Forelimb muscle (tissue), 1 donor: ENCODE data around the gene KLHL17. TPM values are rescaled to one million over a fixed set of nuclear protein-coding genes. Genes with fewer than 3 reads are reported as not detected.

Experiments used
- DNase-seq: peaks from one replicate; pipeline ENCODE4 v3.0.0-alpha.2; 2013; ENCODE audit warnings: low read depth
- polyA plus RNA-seq: library from polyadenylated mRNA; unstranded; fragments of 120-200 nt; gene quantifications from one replicate; pipeline ENCODE4 v1.2.1, GENCODE V29; 2013; ENCODE audit not compliant: insufficient read length

KLHL17 gene
- polyA plus RNA-seq, 1 donor, result 6.3 TPM

- DNase-seq, result no peak
Observed at GRCh38 chr1:950881-951280, 9.5 kb upstream of the KLHL17 start.

DNA sequence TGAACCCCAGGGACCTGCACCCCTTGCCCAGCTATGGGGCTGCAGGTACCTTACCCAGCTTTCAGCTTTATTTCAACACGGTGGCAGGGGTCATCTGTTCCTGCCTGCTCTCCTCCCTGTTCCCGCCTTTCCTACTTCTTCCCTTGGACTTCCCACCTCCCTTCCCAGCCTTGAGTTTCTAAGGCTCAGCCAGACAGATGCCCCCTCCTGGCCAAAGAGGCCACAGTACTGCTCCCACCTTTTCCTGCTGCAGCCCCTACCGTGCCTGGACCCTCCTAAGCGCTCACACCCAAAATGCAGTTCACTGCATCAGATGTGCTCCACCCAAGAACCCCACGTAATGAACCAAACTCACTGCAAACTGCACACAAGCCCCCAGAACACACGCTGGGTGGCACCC is 9.0 kb upstream of the KLHL17 start:
- DNase-seq, result no peak

GRCh38 chr1:952201-952600 is 8.2 kb upstream of the KLHL17 start:
- DNase-seq, result no peak

DNA sequence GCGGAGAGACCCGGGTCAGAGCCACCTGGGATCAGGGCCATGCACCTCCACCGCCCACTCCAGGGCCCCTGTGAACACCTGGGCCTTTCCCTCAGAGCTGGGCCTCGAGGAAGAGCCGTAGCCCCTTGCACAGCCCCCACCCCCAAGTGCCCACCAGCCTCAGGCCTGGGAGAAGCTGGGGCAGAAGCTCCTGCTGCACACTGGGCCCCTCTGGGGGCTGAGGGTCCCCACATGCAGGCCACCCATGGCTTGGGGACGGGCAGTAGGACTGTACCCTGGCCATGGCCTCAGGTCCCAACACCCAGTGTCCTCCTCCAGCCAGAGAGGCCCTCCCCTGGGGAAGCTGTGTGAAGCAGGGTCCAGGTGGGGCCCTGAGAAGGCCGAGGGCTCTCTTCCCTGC is 7.8 kb upstream of the KLHL17 start:
- no peak for DNase-seq

GRCh38 chr1:953524-954320 is 6.7 kb upstream of the KLHL17 start:
- no peak for DNase-seq

DNA sequence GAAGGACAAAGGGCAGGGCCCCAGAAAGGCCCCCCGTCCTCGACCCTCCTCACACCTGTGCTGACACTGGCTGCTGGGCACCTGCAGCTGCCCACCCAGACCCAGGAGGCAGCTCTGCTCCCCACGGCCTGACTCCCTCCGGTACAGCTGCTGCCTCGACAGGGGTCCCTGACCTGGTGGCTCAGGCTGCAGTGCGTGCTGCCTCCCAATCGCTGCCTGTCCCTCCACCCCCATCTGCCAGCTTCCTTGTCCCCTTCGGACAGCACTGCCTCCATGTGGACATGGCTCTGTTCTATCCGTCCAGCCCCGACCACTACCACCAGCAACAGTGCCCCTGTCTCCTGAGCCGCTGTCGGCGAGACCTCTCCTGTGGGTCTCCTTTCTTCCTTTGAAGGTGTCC is 5.5 kb upstream of the KLHL17 start:
- DNase-seq, result no peak

DNA sequence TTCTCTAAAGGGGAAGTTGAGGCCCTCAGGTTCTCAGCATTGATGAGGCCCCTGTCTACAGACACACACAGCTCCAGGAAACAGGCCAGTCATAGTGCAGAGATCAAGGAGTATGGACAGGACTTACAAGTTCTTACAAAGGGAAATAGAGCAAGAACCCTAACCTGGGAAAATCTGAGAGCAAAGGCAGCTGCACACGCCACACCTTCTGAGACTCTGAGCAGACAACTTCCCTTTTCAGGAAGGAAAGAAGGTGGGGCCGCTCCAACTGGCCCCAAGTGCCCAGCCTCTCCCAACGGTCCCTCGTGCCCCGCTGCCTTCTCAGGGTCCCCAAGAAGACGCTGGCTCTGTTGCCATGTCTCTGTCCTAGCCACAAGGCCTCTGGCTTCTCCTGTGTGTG is 4.9 kb upstream of the KLHL17 start:
- no peak for DNase-seq

DNA sequence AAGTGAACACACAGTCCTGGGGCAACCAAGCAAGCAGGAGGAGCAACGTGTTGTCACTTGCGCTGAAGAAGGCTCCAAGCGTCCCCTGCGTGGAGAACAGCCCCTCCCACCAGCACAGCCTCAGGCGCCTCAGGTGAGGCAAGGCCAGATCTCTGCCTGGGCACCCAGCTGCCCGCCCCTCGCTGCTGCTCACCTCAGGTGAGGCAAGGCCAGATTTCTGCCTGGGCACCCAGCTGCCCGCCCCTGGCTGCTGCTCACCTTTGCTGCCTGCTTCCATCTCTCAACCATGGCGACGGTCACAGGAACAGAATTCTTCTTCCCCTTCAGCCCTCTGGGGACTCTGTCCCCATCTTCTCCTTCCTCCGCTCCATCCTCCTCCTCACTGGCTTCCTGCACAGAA is 3.7 kb upstream of the KLHL17 start:
- no peak for DNase-seq

- DNase-seq, result peak; percentile 35
Observed at GRCh38 chr1:958823-959730, 1.3 kb upstream of the KLHL17 start, which contains the start of gene NOC2L. Gene NOC2L (minus strand): TSS chr1:959256. CDS start chr1:959240, 16 bp downstream.

GRCh38 chr1:959731-960362 is 537 bp upstream of the KLHL17 start:
- DNase-seq, result no peak

DNA sequence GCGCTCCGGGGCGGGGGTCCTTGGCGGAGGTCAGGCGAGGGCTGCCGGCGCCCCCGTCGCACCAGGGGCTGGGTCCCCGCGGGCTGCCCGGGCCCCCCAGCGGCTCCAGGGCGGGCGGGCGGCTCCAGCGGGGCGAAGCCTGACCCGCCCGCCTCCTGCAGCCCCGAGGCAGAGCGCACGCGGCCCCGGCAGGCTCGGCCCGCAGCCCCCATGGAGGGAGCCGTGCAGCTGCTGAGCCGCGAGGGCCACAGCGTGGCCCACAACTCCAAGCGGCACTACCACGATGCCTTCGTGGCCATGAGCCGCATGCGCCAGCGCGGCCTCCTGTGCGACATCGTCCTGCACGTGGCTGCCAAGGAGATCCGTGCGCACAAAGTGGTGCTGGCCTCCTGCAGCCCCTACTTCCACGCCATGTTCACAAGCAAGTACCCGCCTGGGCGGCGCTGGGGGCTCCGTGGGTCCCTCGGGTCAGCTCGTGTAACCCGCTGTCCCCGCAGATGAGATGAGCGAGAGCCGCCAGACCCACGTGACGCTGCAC is 817 bp downstream of the KLHL17 start:
- no peak for DNase-seq

GRCh38 chr1:962381-963300 is 2.3 kb downstream of the KLHL17 start:
- DNase-seq, result no peak

- no peak for DNase-seq
Observed at GRCh38 chr1:963301-963651, 2.9 kb downstream of the KLHL17 start.

- no peak for DNase-seq
Observed at GRCh38 chr1:963746-964525, 3.6 kb downstream of the KLHL17 start.

DNA sequence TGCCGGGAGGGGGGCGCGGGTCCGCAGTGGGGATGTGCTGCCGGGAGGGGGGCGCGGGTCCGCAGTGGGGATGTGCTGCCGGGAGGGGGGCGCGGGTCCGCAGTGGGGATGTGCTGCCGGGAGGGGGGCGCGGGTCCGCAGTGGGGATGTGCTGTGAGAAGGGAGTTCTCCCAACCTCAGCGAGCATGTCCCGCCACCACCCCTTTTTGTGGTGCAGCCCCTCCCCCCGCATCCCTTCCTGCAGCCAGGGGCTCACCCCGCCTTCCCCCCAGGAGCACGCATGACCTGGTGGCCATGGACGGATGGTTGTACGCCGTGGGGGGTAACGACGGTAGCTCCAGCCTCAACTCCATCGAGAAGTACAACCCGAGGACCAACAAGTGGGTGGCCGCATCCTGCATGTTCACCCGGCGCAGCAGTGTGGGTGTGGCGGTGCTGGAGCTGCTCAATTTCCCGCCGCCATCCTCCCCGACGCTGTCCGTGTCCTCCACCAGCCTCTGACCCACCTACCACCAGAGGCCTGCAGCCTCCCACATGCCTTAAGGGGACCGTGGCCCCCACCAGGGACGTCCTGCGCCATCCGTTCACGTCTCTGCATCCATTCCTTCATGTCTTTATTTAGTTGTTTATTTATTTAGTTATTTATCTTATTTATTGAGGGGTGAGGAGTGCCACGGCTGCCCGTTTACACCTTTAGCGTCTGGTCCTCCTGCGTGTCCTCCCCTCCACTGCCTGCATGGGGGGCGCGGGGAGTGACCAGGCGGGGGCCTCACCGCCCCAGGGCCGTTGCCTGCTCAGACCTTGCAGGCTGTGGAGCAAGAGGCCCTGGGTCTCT is 4.5 kb downstream of the KLHL17 start:
- no peak for DNase-seq

- DNase-seq, result no peak
Observed at GRCh38 chr1:965526-966134, 5.2 kb downstream of the KLHL17 start.

GRCh38 chr1:966135-966703 is 5.8 kb downstream of the KLHL17 start, which contains the start of gene PLEKHN1:
Gene PLEKHN1 (plus strand): TSS chr1:966482. CDS start chr1:966532, 50 bp downstream.
- no peak for DNase-seq

DNA sequence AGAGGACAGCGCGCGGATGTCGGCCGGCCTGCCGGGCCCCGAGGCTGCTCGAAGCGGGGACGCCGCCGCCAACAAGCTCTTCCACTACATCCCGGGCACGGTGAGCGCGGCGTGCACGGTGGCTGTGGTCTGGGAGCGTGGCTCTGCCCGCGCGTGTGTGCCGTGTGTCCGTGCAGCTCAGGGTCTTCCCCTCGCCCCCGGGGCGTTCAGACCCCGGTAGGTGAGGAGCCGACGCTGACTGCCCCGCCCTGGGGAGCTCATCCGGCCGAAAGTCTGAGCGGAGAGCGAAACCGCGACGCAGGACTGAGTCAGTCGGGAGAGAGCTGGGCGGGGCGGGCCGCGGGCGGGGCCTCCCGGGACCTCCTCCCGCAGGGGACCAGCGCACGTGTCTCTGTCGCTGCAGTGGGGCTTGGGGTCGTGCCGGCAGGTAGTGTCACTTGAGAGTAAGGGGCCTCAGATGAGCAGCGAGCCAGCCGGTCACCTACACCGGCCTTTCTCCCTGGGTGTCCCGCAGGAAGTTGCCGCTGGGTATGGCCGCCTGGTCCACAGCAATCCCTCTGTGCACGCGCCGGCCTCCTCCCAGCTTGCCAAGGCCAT is 6.4 kb downstream of the KLHL17 start:
- DNase-seq, result no peak
